Measurements from ENCODE around the gene PGM5. TPM values are rescaled to one million over a fixed set of nuclear protein-coding genes. Genes with fewer than 3 reads are reported as not detected.
A peak's percentile ranks its signal among the peaks of the same experiment; 100 is the strongest.

PGM5 gene
- total RNA-seq, 4 donors from 2014 or later, result 153 to 289 (median 274) TPM

DNA sequence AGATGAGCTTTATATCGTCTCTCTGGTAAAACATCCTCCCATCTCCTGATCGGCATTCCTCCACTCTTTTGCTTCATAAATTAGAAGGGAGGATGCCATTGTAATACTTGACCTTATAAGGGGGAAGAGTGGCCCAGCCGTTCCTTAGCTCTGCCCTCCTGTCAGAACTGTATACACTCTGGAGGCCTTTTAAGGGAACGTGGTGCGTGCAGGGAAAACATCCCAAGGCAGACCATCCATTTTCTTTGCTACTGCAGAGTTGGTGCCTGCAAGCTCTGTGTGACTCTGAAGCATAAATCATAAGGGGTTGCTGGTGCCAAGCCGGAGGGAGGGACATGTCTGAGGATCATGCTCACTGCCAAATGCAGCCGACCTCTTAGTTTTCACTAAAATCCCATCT, 90.4 kb downstream of the PGM5 start:
- DNase-seq, result peak; percentile 80 to 92
- Histone ChIP-seq H3K9me3 (peaks cover 0 to 4% of the 10 kb centered on the region in 2 donors), H3K36me3 (no peaks in the 10 kb centered on the region), H3K4me1 (peaks cover 4 to 15% of the 10 kb centered on the region in 2 donors), H3K4me3 (no peak overlapping the region), H3K27ac (peak overlapping the region; percentile 83 to 92), H3K27me3 (no peaks in the 10 kb centered on the region)
- intact Hi-C loops (cut with DNase I; ENCODE audit: low total_unique reads), result no loop called here
- TF ChIP-seq POLR2A (IDR thresholded peaks at IDR 0.05) (no peak), CTCF (IDR thresholded peaks at IDR 0.05) (no peak)

DNA sequence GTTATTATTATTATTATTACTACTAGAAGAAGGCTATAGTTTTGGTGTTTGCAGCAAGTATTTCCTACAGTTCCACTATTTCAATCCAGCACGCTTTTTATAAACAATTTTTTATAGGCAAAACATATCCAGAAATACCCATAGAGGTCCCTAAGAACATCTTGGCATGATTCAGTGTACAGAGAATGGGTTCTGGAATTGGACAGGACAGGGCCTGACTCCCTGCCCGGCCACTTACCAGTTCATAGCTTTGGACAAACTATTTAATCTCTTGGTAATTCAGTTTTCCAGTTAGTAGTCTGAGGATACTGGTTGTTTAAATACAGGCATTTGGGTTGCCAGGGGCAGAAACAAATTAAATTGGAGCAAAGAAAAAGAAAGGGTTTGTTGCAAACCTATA, 91.2 kb downstream of the PGM5 start:
- no peaks in the 10 kb centered on the region for H3K9me3 ChIP-seq
- no peak overlapping the region for H3K4me3 ChIP-seq
- H3K27me3 ChIP-seq, result no peaks in the 10 kb centered on the region
- H3K27ac ChIP-seq, result peak overlapping the region; percentile 83 to 92
- H3K4me1 ChIP-seq, result peaks cover 4 to 15% of the 10 kb centered on the region in 2 donors
- intact Hi-C loops (cut with DNase I; ENCODE audit: low total_unique reads), result no loop called here
- DNase-seq, result no peak
- no peaks in the 10 kb centered on the region for H3K36me3 ChIP-seq
- TF ChIP-seq CTCF (IDR thresholded peaks at IDR 0.05) (no peak), POLR2A (IDR thresholded peaks at IDR 0.05) (no peak)

DNA sequence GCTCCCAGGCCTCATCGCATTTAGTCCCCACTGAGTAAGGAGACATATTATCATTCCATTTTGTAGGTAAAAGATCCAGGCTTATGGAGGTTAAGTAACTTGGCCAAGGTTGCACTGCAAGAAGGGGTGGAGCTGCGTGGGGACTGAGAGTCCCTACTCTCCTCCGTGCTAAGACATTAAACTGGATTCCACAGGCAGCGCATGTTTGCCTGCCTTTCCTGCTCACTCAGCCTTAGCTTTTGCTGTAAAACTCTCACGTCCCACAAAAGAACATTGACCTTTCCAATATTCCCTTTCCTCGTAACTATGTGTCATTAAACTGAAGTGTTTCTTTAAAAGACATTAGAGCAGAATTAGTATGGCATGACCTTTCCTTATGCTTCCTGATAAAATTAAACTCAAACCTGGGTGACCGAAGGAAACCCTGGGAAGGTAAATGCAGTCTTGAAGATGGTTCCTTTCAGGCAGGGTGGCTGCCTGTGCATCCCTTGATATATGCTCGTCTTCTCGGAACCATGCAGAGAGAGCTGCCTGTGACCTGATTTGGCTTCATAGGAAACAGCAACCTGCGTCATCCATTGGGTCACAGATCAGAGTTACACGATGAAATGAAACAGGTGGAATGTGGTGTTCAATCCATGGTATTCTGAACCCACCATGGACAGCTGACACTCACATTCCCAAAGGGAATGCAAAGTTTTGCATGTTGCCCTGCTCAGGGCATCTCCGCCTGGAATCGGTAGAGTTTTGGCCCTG, 98.3 kb downstream of the PGM5 start:
- H3K27ac ChIP-seq, result peak overlapping the region; percentile 78 to 92
- no peaks in the 10 kb centered on the region for H3K36me3 ChIP-seq
- H3K4me3 ChIP-seq, result no peak overlapping the region
- no peak for DNase-seq
- no peaks in the 10 kb centered on the region for H3K27me3 ChIP-seq
- TF ChIP-seq CTCF (IDR thresholded peaks at IDR 0.05) (no peak), POLR2A (IDR thresholded peaks at IDR 0.05) (no peak)
- H3K4me1 ChIP-seq, result peaks cover 0 to 4% of the 10 kb centered on the region in 2 donors
- intact Hi-C loops (cut with DNase I; ENCODE audit: low total_unique reads), result no loop called here
- H3K9me3 ChIP-seq, result no peaks in the 10 kb centered on the region

DNA sequence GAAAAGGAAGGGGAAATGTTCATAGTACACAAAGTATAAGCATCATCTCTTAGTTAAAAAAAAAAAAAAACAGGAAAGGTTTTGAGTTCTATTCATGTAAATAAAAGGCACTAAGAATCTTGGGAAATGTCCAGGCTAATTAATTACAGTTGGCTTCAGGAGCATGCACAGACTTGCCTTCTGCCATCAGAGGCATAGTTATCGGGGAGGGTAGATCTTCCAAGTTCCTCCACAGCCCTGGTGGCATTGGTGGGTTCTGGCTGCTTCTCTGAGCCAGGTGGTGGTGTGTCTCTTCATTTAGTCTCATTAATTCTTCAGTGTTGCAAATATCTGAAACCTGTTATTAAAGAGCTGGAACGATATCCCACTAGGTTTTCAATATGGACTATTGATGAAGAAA, 99.0 kb downstream of the PGM5 start:
- TF ChIP-seq POLR2A (IDR thresholded peaks at IDR 0.05) (no peak), CTCF (IDR thresholded peaks at IDR 0.05) (no peak)
- H3K27me3 ChIP-seq, result no peaks in the 10 kb centered on the region
- H3K36me3 ChIP-seq, result no peaks in the 10 kb centered on the region
- peak overlapping the region; percentile 78 to 92 for H3K27ac ChIP-seq
- intact Hi-C loops (cut with DNase I; ENCODE audit: low total_unique reads), result no loop called here
- no peak for DNase-seq
- no peak overlapping the region for H3K4me3 ChIP-seq
- no peaks in the 10 kb centered on the region for H3K9me3 ChIP-seq
- peaks cover 0 to 4% of the 10 kb centered on the region in 2 donors for H3K4me1 ChIP-seq

- Histone ChIP-seq H3K9me3 (no peaks in the 10 kb centered on the region), H3K36me3 (no peaks in the 10 kb centered on the region), H3K4me1 (peaks cover 0 to 4% of the 10 kb centered on the region in 2 donors), H3K27me3 (no peaks in the 10 kb centered on the region), H3K4me3 (no peak overlapping the region), H3K27ac (peak overlapping the region; percentile 78 to 92)
- intact Hi-C loops (cut with DNase I; ENCODE audit: low total_unique reads), result no loop called here
- TF ChIP-seq POLR2A (IDR thresholded peaks at IDR 0.05) (no peak), CTCF (IDR thresholded peaks at IDR 0.05) (no peak)
- no peak for DNase-seq
Observed at GRCh38 chr9:68457803-68458202, 101.4 kb downstream of the PGM5 start.

Measured in uterus (tissue), 4 donors.